ENCODE measurements around the gene NAALADL2. TPM values are rescaled to one million over a fixed set of nuclear protein-coding genes. Genes with fewer than 3 reads are reported as not detected.

NAALADL2 gene
- total and polyA plus RNA-seq, 2 of the 4 experiments (the other 2 are of a cell fraction), result 3.8 to 19.2 TPM

GRCh38 chr3:175287361-175287963 lies 428.3 kb downstream of the NAALADL2 start:
- Histone ChIP-seq H3K4me3 (ENCODE audit: insufficient read depth, low read depth, low read length) (no peak overlapping the region), H3K4me2 (ENCODE audit: low read depth, low read length) (no peak overlapping the region; the same call in 1 of the 2 replicates), H2AFZ (replicated peaks; ENCODE audit: low read length, poor library complexity) (no peak overlapping the region), H3K14ac (replicated peaks; ENCODE audit: low read depth, low read length) (peak overlapping the region; percentile 37; the same call in 1 of the 2 replicates), H2BK5ac (ENCODE audit: low read depth, low read length, poor library complexity, severe bottlenecking) (peak overlapping the region; percentile 57), H3K27ac (ENCODE audit: insufficient read depth, low read length) (no peak overlapping the region), H3K9me3 (ENCODE audit: control insufficient read depth, insufficient read depth, low read length) (no peaks in the 10 kb centered on the region), H3K36me3 (ENCODE audit: control insufficient read depth, insufficient read depth, low read length) (no peaks in the 10 kb centered on the region), H4K5ac (ENCODE audit: low read depth, low read length) (no peak overlapping the region; the same call in 1 of the 2 replicates), H4K91ac (ENCODE audit: insufficient read depth, low read depth, low read length) (no peak overlapping the region; the same call in 1 of the 2 replicates), H3K18ac (ENCODE audit: low read depth, low read length) (peak overlapping the region; percentile 42; the same call in 1 of the 2 replicates), H3K9me1 (ENCODE audit: insufficient read depth, low read length) (no peaks in the 10 kb centered on the region), H3K4me1 (ENCODE audit: control insufficient read depth, insufficient read depth, low read length) (no peaks in the 10 kb centered on the region), H2BK20ac (ENCODE audit: low read depth, low read length) (0 out of 2 replicates have a peak overlapping the region, but pooled peaks have one; percentile 53), H3K4ac (ENCODE audit: low read depth, low read length) (0 out of 2 replicates have a peak overlapping the region, but pooled peaks have one; percentile 7), H4K8ac (ENCODE audit: low read depth in 2 of 2, low read length in 2 of 2) (no peak overlapping the region), H3K27me3 (ENCODE audit: control insufficient read depth, insufficient read depth, low read length) (no peaks in the 10 kb centered on the region), H2AK9ac (replicated peaks; ENCODE audit: low read depth, low read length, poor library complexity) (no peak overlapping the region), H2BK120ac (ENCODE audit: low read depth, low read length) (peak overlapping the region; percentile 42; the same call in 1 of the 2 replicates), H3K79me1 (ENCODE audit: low read depth in 1 of 2, low read length in 2 of 2) (no peaks in the 10 kb centered on the region), H3K56ac (ENCODE audit: extremely low read depth, insufficient read depth, low read length) (no peak overlapping the region), H2AK5ac (ENCODE audit: low read depth, low read length) (no peak overlapping the region), H3K9ac (ENCODE audit: low read depth, low read length) (no peak overlapping the region), H2BK15ac (ENCODE audit: low read depth, low read length) (no peak overlapping the region), H3K23ac (ENCODE audit: low read depth, low read length) (no peak overlapping the region), H4K20me1 (ENCODE audit: insufficient read depth, low read length) (no peaks in the 10 kb centered on the region)
- POLR2A ChIA-PET (ENCODE audit: unreplicated experiment), result no interaction called here
- no TSS peak for BruUV-seq (replicated peaks)
- peak; percentile 29; the same call in 1 of the 2 replicates for ATAC-seq (ENCODE audit: low read depth)
- dilution Hi-C loops (cut with HindIII; ENCODE audit: low sequenced_read_pairs, unreplicated experiment), result no loop called here
- CTCF ChIA-PET, result interaction anchor here (0.6 kb wide), 1 partner anchor 86 kb away, joined by 3 read pairs; no protein-coding TSS in a partner anchor
- no peak for TF ChIP-seq MXI1 (IDR thresholded peaks at IDR 0.05; ENCODE audit: borderline replicate concordance, low read depth, low read length)
- no peak for TF ChIP-seq POLR2A (IDR thresholded peaks at IDR 0.05; ENCODE audit: low read depth, low read length)
- no peak for TF ChIP-seq RFX5 (IDR thresholded peaks at IDR 0.05; ENCODE audit: low read depth, low read length)
- TF ChIP-seq MAZ (IDR thresholded peaks at IDR 0.05; ENCODE audit: borderline replicate concordance, low read depth, low read length), result no peak
- no peak for TF ChIP-seq USF2 (IDR thresholded peaks at IDR 0.05; ENCODE audit: low read depth, low read length)
- TF ChIP-seq RCOR1 (IDR thresholded peaks at IDR 0.05; ENCODE audit: insufficient replicate concordance, low read length), result no peak
- no peak for TF ChIP-seq SMC3 (IDR thresholded peaks at IDR 0.05; ENCODE audit: low read depth, low read length)
- no peak for TF ChIP-seq CEBPB (IDR thresholded peaks at IDR 0.05; ENCODE audit: low read depth, low read length)
- TF ChIP-seq RAD21 (IDR thresholded peaks at IDR 0.05; ENCODE audit: low read length), result no peak
- no peak for TF ChIP-seq MAFK (IDR thresholded peaks at IDR 0.05; ENCODE audit: low read depth, low read length)
- TF ChIP-seq ELK1 (IDR thresholded peaks at IDR 0.05; ENCODE audit: borderline replicate concordance, low read depth, low read length), result no peak
- TF ChIP-seq FOS (IDR thresholded peaks at IDR 0.05; ENCODE audit: low read depth, low read length), result no peak
- intact Hi-C loops (cut with micrococcal nuclease), result no loop called here
- in situ Hi-C loops (cut with MboI; ENCODE audit: low sequenced_read_pairs), result no loop called here
- peak; percentile 67 for DNase-seq
- WGBS, 2 experiments (ENCODE audit: extremely low coverage in 2 of 2, insufficient read length in 1 of 2), result no CpG with 5 or more reads among the region's 3 CpGs

Measured in IMR-90 (cell line).